HepG2 (cell line): ENCODE data around the gene PITHD1. TPM values are rescaled to one million over a fixed set of nuclear protein-coding genes. Genes with fewer than 3 reads are reported as not detected.
A peak's percentile ranks its signal among the peaks of the same experiment; 100 is the strongest.
"Not testable (repeated sequence)": the region's sequence is repeated elsewhere in the genome, so short reads cannot be mapped to it uniquely, and the experiment has no call there.

Experiments
- ATAC-seq: fragments of 200-7000 bp; cut with Tn5 transposase; 3 replicates; pipeline ENCODE4 v1.9.1; 2020; ENCODE audit warnings: mild to moderate bottlenecking, moderate library complexity
- BruUV-seq: library from RNA; stranded (reverse); fragments of 400-500 nt; replicated peaks from 2 replicates; lab custom pipeline; 2021; lab: Mats Ljungman, UMichigan
- CTCF ChIA-PET: fragments of 300-600 bp; formaldehyde crosslinking; extraction: SDS; loops from one replicate; lab custom pipeline; 2021; ENCODE audit warnings: low total read pairs, inconsistent platforms, low intra/inter-chr PET ratio; lab: Yijun Ruan, JAX
- POLR2A ChIA-PET: fragments of 350-600 bp; sonication (Branson Sonifier 250); formaldehyde crosslinking; loops from one replicate; lab custom pipeline; 2020; ENCODE audit warnings: antibody characterized with exemption, inconsistent platforms; lab: Yijun Ruan, JAX
- DNase-seq: peaks from one replicate; pipeline ENCODE4 v3.0.0-alpha.2; 2015; ENCODE audit warnings: low spot score
- FAIRE-seq: peaks from 3 replicates; lab custom pipeline; 2011; peaks lifted over from hg19 to GRCh38; lab: Jason Lieb, UNC
- H2AFZ ChIP-seq: one replicate; pipeline ENCODE4 v1.6.1; 2011; ENCODE audit warnings: low read length, inconsistent platforms
- H3K27ac ChIP-seq: fragments of 300-600 bp; 3 replicates; pipeline ENCODE4 v1.8.0; 2011; ENCODE audit warnings: mixed run types, mild to moderate bottlenecking, mixed read lengths, low read length, inconsistent platforms; ENCODE audit not compliant: insufficient read depth; ENCODE audit errors: extremely low read length
- H3K27me3 ChIP-seq, 2 experiments: fragments of 200-600 bp in 1 of 2; 2 replicates in 1 of 2; 3 replicates in 1 of 2; pipeline versions ENCODE4 v1.6.0 to v1.8.0; 2011; ENCODE audit warnings: low read length in 2 of 2, mild to moderate bottlenecking in 2 of 2, moderate library complexity in 2 of 2, inconsistent platforms in 1 of 2; ENCODE audit not compliant: insufficient read depth in 2 of 2, control insufficient read depth in 1 of 2
- H3K36me3 ChIP-seq, 2 experiments: fragments of 200-600 bp in 1 of 2; replicated peaks in 1 of 2; 2 replicates in 1 of 2; 3 replicates in 1 of 2; pipeline versions ENCODE4 v1.5.1 to v1.8.0; 2011; ENCODE audit warnings: low read length in 2 of 2, inconsistent platforms in 1 of 2; ENCODE audit not compliant: insufficient read depth in 2 of 2, control insufficient read depth in 1 of 2
- H3K4me1 ChIP-seq: 2 replicates; pipeline ENCODE4 v1.5.1; 2012; ENCODE audit warnings: low read length, inconsistent platforms; ENCODE audit not compliant: insufficient read depth
- H3K4me2 ChIP-seq: 2 replicates; pipeline ENCODE4 v1.6.0; 2011; ENCODE audit warnings: low read depth, low read length, inconsistent platforms
- H3K4me3 ChIP-seq, 3 experiments: fragments of 200-600 bp in 1 of 3; sonication (generic), shearing (Covaris generic) in 1 of 3; replicated peaks in 1 of 3; 2 replicates each; pipeline ENCODE4 v1.5.1; 2011 to 2016; ENCODE audit warnings: low read length in 3 of 3, inconsistent platforms in 2 of 3, low read depth in 2 of 3, mild to moderate bottlenecking in 2 of 3, control low read depth in 1 of 3, mixed read lengths in 1 of 3; ENCODE audit not compliant: insufficient read depth in 1 of 3
- H3K79me2 ChIP-seq: one replicate; pipeline ENCODE4 v1.6.1; 2011; ENCODE audit warnings: low read length, inconsistent platforms; ENCODE audit not compliant: insufficient read depth
- H3K9ac ChIP-seq: 2 replicates; pipeline ENCODE4 v1.6.0; 2011; ENCODE audit warnings: mild to moderate bottlenecking, low read depth, low read length, inconsistent platforms; ENCODE audit not compliant: insufficient read depth
- H3K9me3 ChIP-seq: 2 replicates; pipeline ENCODE4 v1.5.1; 2012; ENCODE audit warnings: mild to moderate bottlenecking, low read length
- H4K20me1 ChIP-seq: 2 replicates; pipeline ENCODE4 v1.6.0; 2011; ENCODE audit warnings: inconsistent platforms, mild to moderate bottlenecking, low read length, moderate library complexity; ENCODE audit not compliant: insufficient read depth
- ATF7 ChIP-seq, 2 experiments: fragments of 450-650 bp in 1 of 2; sonication (generic) in 1 of 2; formaldehyde crosslinking in 1 of 2; IDR thresholded peaks; 2 replicates each; pipeline versions ENCODE4 v1.4.0 to v1.6.1; 2016 to 2020; ENCODE audit warnings: antibody characterized with exemption in 1 of 2, mild to moderate bottlenecking in 1 of 2, missing genetic modification reagents in 1 of 2
- FOSL2 ChIP-seq: sonication (generic); formaldehyde crosslinking; IDR thresholded peaks from 2 replicates; pipeline ENCODE4 v1.4.0; 2020; ENCODE audit warnings: missing genetic modification reagents
- IRX3 ChIP-seq: sonication (generic); formaldehyde crosslinking; IDR thresholded peaks from 2 replicates; pipeline ENCODE4 v1.8.1; 2023; ENCODE audit warnings: mild to moderate bottlenecking, low read depth, missing genetic modification reagents, borderline replicate concordance
- MAFF ChIP-seq: IDR thresholded peaks from 2 replicates; pipeline ENCODE4 v1.6.1; 2011; ENCODE audit warnings: low read depth, low read length, improper control_type of control experiment
- MAFK ChIP-seq, 2 experiments: IDR thresholded peaks in 1 of 2; conservative IDR thresholded peaks in 1 of 2; 2 replicates each; pipeline ENCODE4 v1.6.1; 2011; ENCODE audit warnings: improper control_type of control experiment in 2 of 2, low read length in 2 of 2
- NFE2L2 ChIP-seq: fragments of 150-350 bp; IDR thresholded peaks from 2 replicates; pipeline ENCODE4 v1.6.1; 2014; ENCODE audit warnings: low read length
- SP2 ChIP-seq: sonication (generic); formaldehyde crosslinking; IDR thresholded peaks from 2 replicates; pipeline ENCODE4 v1.5.1; 2020; ENCODE audit warnings: mild to moderate bottlenecking, missing genetic modification reagents
- ZBTB4 ChIP-seq: sonication (generic); formaldehyde crosslinking; IDR thresholded peaks from 2 replicates; pipeline ENCODE4 v1.4.0; 2020; ENCODE audit warnings: missing genetic modification reagents, mild to moderate bottlenecking, borderline replicate concordance
- ZNF296 ChIP-seq: sonication (generic); formaldehyde crosslinking; conservative IDR thresholded peaks from 2 replicates; pipeline ENCODE4 v1.5.0; 2020; ENCODE audit warnings: mild to moderate bottlenecking, missing genetic modification reagents
- WGBS: methylation state at CpG from one replicate; pipeline ENCODE4 v1.1.6; 2017; ENCODE audit warnings: low lambda C conversion rate; 5-methylcytosine and 5-hydroxymethylcytosine counted together
- in situ Hi-C: cut with HindIII; loops from 2 replicates; pipeline ENCODE4 v1.10.0; 2017; ENCODE audit warnings: low pct_unique_long_range_greater_than_20kb; ENCODE audit not compliant: extremely low pct_ligation_motif_present
- intact Hi-C: fragments of 100-400 bp; cut with micrococcal nuclease; formaldehyde crosslinking; loops from one replicate; pipeline ENCODE4 v1.10.0; 2022; ENCODE audit not compliant: unreplicated experiment
- polyA plus RNA-seq, 8 experiments: library from polyadenylated mRNA; depleted of rRNA in 3 of 8; stranded (reverse) in 7 of 8; unstranded in 1 of 8; fragments of >200 nt; fragmentation: Illumina TruSeq in 4 of 8; extraction: Trizol in 4 of 8; gene quantifications; 2 replicates each; pipeline versions ENCODE4 v1.2.1 to v1.2.3, GENCODE V29; 2011 to 2016; ENCODE audit warnings: low read depth in 4 of 8, missing spikeins in 1 of 8, mixed read lengths in 1 of 8; ENCODE audit not compliant: insufficient read depth in 1 of 8
- total RNA-seq, 5 experiments: library from RNA; depleted of rRNA; stranded (reverse); fragments of >200 nt; fragmentation: Illumina TruSeq; extraction: Trizol; gene quantifications; 2 replicates each; pipeline ENCODE4 v1.2.3, GENCODE V29; 2016; ENCODE audit warnings: low read depth in 1 of 5
- TF ChIP-seq, protein P1 (sequence below): sonication (generic); formaldehyde crosslinking; IDR thresholded peaks from 2 replicates; pipeline ENCODE4 v1.5.0; 2020; ENCODE audit warnings: mild to moderate bottlenecking, missing genetic modification reagents

Gene PITHD1
- total and polyA plus RNA-seq, 2 of the 13 experiments (the other 11 are each of a cell fraction or from before 2014, with no cell fraction given) = 28.0 to 37.3 TPM

DNA sequence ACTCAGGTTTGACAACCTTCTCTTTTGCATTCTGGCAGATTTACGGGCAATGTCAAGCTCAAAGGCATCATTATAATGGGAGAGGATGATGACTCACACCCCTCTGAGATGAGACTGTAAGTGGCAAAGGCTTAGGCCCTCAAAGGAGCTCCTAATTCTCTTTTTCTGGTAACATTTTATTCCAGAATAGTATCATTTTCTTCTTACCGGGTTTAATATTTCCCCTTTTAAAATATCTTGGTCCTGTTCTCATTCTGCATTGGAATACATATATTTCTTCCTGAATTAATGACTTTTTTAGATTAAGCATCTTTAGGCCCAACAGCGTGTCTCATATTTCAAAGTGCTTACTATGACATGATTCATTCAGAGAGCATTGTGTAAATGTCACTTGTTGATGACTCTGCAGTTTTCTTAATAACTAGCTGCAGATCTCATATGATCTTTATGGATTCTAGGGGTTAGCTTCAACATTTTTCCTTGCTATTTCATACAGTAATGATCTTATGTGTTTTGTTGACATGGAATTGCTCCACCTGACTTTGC lies 1.7 kb downstream of the PITHD1 start:
- intact Hi-C loops (loop anchor here (10.0 kb wide), 1 partner anchor 85 kb away; the partner anchor contains the start of gene FUCA1), in situ Hi-C loops (no loop called here)
- peak overlapping the region; percentile 94; the same call in 1 of the 2 replicates for H3K9ac ChIP-seq
- peaks cover 0 to 19% of the 10 kb centered on the region in 2 experiments; a peak in 3 of 5 replicates for H3K36me3 ChIP-seq
- peaks cover 43% of the 10 kb centered on the region for H3K4me1 ChIP-seq
- peak overlapping the region; percentile 81 for H3K4me2 ChIP-seq
- no peaks in the 10 kb centered on the region; the same call in none of the 2 replicates for H4K20me1 ChIP-seq
- 59% methylated on average over 3 of the region's 3 CpGs for WGBS
- no peak overlapping the region for H3K27ac ChIP-seq
- no peaks in the 10 kb centered on the region for H3K9me3 ChIP-seq
- FAIRE-seq (no peak), DNase-seq (no peak), ATAC-seq (no peak)
- peaks cover 50% of the 10 kb centered on the region for H3K79me2 ChIP-seq
- no peaks in the 10 kb centered on the region; a peak in 1 of 5 replicates for H3K27me3 ChIP-seq
- H3K4me3 ChIP-seq = peak overlapping the region in 2 of 3 experiments; percentile 82 to 85; a peak in 3 of 6 replicates
- POLR2A ChIA-PET = interaction anchor here (1.0 to 7.9 kb wide), 6 partner anchors 8 to 88 kb away, joined by 3 to 154 read pairs (median 17); partner anchors contain the start of genes GALE, HMGCL, LYPLA2 and RPL11
- no TSS peak for BruUV-seq
- CTCF ChIA-PET = no interaction called here
- H2AFZ ChIP-seq = no peak overlapping the region
- TF ChIP-seq MAFK (conservative IDR thresholded peaks at IDR 0.05 in 1 of 2, IDR thresholded peaks at IDR 0.05 in 1 of 2; ENCODE audit: low read length in 2 of 2) (peak; percentile 98), MAFF (peak; percentile 97), FOSL2 (peak; percentile 75), ZNF296 (CRISPR knock-in tag) (no peak), ATF7 (IDR thresholded peaks at IDR 0.05) (no peak), ATF7 (CRISPR knock-in tag; IDR thresholded peaks at IDR 0.05) (no peak), IRX3 (CRISPR knock-in tag) (no peak), SP2 (no peak), NFE2L2 (peak; percentile 69), ZBTB4 (CRISPR knock-in tag) (no peak)
- TF ChIP-seq, protein P1, sequence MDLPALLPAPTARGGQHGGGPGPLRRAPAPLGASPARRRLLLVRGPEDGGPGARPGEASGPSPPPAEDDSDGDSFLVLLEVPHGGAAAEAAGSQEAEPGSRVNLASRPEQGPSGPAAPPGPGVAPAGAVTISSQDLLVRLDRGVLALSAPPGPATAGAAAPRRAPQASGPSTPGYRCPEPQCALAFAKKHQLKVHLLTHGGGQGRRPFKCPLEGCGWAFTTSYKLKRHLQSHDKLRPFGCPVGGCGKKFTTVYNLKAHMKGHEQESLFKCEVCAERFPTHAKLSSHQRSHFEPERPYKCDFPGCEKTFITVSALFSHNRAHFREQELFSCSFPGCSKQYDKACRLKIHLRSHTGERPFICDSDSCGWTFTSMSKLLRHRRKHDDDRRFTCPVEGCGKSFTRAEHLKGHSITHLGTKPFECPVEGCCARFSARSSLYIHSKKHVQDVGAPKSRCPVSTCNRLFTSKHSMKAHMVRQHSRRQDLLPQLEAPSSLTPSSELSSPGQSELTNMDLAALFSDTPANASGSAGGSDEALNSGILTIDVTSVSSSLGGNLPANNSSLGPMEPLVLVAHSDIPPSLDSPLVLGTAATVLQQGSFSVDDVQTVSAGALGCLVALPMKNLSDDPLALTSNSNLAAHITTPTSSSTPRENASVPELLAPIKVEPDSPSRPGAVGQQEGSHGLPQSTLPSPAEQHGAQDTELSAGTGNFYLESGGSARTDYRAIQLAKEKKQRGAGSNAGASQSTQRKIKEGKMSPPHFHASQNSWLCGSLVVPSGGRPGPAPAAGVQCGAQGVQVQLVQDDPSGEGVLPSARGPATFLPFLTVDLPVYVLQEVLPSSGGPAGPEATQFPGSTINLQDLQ (CRISPR knock-in tag) = no peak
- TF ChIP-seq, all 625 proteins: peak for 4

DNA sequence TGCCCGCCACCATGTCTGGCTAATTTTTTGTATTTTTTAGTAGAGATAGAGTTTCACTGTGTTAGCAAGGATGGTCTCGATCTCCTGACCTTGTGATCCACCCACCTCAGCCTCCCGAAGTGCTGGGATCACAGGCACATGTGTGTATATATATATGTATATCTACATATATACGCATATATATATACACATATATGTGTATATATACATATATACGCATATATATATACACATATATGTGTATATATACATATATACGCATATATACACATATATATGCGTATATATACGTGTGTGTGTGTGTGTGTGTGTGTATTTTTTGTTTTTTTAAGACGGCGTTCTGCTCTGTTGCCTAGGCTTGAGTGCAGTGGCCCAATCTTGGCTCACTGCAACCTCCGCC lies 4.9 kb downstream of the PITHD1 start:
- peaks cover 12 to 44% of the 10 kb centered on the region in 2 experiments for H3K36me3 ChIP-seq
- DNase-seq, H3K9me3 ChIP-seq, FAIRE-seq, H3K4me3 ChIP-seq, in situ Hi-C loops, H3K4me2 ChIP-seq, H4K20me1 ChIP-seq, H3K9ac ChIP-seq, H3K27me3 ChIP-seq, BruUV-seq, ATAC-seq, H2AFZ ChIP-seq, H3K27ac ChIP-seq, CTCF ChIA-PET, intact Hi-C loops: not testable (repeated sequence)
- POLR2A ChIA-PET = interaction anchor here (1.1 kb wide), 1 partner anchor 9 kb away, joined by 3 read pairs; no protein-coding TSS in a partner anchor
- H3K79me2 ChIP-seq = peaks cover 30% of the 10 kb centered on the region
- 93% methylated on average over 11 of the region's 11 CpGs for WGBS
- peaks cover 15% of the 10 kb centered on the region for H3K4me1 ChIP-seq
